HL-60/S4 treated with retinoic acid at 250 ng/mL for 4 days and 3 days (cell line): Measurements from ENCODE around the gene SLC30A9.

Source experiments
- in situ Hi-C: fragments of 300-500 bp; cut with MboI; formaldehyde crosslinking; loops from 2 replicates; pipeline ENCODE4 v1.7.0; 2022; ENCODE audit warnings: low sequenced_read_pairs

SLC30A9 gene

GRCh38 chr4:41998019-41998418 is 7.7 kb downstream of the SLC30A9 start:
- in situ Hi-C loops = no loop called here

DNA sequence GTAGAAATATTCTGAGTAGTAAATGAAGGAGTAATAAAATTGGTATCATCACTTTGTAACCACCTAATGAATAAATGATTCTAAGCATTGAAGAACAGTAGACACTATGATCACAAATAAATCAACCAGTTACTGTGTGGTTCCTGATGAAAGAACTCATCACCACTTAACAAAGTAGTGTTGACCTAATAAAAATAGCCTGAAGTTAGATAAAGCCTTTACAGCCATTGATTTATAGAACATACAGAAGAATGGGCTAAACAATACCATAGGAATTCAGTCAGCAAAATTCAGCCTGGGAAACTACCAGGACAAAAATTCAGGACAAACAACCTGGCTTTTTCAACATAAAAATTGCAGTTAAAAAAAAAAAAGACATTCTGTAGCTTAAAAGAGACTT is 9.0 kb downstream of the SLC30A9 start:
- in situ Hi-C loops = no loop called here

DNA sequence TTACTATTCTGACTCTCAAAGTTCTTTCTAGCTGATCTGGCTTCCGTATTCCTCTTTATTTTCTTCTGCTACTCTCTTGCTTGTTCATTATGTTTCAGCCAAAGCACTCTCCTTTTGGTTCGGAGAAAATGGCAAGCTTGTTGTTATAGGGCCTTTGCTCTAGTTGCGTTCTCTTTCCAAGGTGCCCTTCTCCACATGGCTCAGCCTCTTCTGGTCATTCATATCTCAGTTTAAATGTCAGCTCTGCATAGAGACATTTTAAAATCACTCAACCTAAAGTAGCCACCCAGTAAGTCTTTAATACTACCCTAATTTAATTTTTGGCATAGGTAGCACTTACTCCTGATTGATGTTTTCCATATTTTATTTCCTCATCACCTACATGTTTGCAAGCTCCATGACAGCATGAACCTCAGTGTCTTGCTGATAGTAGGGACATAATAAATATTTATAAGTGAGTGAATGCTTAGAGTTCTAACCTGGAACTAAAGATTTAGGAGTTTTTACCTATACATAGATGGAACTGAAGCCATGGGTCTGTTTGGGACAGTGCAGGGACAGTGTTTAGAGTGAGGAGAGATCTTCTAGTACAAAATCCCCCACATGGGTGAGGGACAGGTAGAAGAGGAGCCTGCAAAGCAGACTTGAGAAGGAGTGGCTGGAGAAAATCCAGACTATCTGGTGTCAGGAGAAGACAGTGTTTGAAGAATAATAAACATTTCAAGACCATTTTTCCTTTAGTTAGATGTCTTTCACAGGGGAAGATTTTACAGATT is 17.9 kb downstream of the SLC30A9 start:
- in situ Hi-C loops = no loop called here

GRCh38 chr4:42015438-42015837 is 25.1 kb downstream of the SLC30A9 start:
- in situ Hi-C loops = no loop called here

GRCh38 chr4:42018451-42018850 is 28.1 kb downstream of the SLC30A9 start:
- in situ Hi-C loops = no loop called here

GRCh38 chr4:42048394-42048793 is 58.1 kb downstream of the SLC30A9 start:
- in situ Hi-C loops = no loop called here

DNA sequence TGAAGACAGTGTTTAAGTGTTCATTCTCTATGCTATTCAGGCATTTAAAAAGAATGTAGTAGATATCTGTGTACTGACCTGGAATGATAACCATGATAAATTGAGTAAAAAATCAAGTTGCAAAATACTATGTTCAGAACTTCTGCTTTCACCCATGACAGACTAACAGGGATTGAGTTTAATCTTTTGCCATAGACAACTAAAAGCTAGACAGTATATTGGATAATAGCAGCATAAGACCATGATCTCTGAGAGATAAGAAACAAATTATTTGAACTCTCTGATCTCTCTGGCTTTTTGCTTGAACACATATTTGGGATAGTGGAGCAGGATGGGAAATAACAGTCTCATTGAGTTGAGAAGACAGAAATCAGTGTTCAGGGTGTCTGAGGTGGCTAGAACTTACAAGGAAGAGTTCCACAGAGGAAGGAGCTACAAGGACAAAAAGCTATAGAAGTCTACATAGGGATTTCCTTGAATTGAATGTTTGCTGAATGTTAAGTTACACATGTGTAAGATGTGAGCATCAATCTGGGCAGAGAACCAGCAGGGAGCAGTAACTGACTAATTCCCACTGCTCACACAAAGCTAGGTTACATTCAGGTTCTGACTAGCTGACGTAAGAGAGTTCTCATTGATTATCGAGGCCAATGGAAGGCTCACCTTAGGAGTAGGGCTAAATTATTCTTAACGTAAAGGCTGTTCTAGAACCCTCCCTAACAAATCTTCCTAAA is 60.4 kb downstream of the SLC30A9 start:
- in situ Hi-C loops = no loop called here

DNA sequence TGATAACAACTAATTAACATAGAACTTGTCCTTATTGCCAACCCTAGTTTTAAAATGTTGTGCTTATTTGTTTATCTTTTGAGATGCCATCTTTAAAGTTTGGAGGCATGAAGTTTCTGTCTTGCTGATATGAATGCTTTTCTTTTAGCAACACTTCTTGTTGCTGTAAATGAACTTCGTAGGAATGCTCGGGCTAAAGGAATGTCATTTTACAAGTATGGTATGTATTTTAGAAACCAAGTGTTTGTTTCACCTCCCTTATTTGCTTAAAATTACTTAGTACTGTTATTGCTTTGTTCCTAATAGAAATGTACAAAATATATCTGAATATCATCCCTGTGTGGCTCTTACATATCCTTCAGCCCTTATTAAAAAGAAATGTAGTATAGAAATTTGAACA is 76.1 kb downstream of the SLC30A9 start:
- in situ Hi-C loops = no loop called here

- in situ Hi-C loops = no loop called here
These were observed 76.9 kb downstream of the SLC30A9 start for GRCh38 chr4:42067264-42067663.

- in situ Hi-C loops = no loop called here
These were observed 80.1 kb downstream of the SLC30A9 start for GRCh38 chr4:42070463-42070862.

- in situ Hi-C loops = no loop called here
These were observed 84.0 kb downstream of the SLC30A9 start for GRCh38 chr4:42074294-42074693.

DNA sequence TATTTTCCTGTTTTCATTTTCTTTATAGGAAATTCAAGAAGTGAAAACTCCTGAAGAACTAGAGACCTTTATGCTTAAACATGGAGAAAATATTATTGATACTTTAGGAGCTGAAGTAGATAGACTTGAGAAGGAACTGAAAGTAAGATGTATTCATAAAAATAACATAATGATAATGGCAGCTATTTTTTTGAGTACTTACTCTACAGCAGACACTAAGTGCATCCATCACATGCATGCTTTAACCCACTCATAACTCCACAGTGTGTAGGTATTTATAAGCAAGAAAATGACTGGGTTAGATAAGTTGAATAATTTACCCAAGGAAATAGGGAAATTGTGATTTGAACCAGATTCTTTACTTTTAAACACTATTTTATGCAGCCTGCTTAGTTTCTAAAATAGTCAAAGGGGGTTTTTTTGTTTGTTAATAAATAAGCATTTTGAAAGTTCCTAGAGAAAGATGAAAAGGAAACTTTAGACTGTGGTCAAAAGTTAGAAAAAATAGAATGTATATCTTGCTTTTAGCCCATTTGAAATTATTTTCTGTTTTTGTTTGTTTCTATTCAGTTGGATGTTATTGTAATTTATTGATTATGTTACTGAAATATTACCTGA is 88.0 kb downstream of the SLC30A9 start:
- in situ Hi-C loops = no loop called here

DNA sequence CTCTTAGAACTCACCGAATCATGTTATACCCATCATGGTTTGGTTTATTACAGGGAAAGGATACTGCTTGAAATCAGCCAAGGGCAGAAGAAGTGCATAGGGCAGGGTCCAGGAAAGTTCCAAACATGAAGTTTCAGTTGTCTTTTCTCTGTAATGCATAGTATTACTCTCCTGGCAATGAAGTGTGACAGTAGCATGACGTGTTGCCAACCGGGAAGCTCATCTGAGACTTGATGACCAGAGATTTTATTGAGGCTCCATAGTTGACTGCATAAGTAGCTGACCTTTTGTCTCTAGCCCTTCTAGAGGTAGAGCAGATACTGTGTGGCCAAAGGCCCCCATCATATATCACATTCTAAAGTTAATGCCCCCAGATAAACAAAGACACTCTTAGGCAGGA is 90.0 kb downstream of the SLC30A9 start:
- in situ Hi-C loops = no loop called here

GRCh38 chr4:42083816-42084215 is 93.5 kb downstream of the SLC30A9 start:
- in situ Hi-C loops = no loop called here

DNA sequence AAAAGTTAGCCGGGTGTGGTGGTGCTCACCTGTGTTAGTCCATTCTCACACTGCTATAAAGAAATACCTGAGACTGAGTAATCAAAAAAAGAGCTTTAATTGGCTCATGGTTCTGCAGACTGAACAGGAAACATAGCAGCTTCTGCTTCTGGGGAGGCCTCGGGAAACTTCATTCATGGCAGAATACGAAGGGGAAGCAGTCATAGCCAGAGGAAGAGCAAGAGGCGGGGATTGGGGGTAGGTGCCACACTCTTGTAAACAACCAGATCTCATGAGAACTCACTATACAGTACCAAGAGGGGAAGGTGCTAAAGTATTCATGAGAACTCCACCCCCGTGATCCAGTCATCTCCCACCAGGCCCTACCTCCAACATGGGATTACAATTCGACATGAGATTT is 98.1 kb downstream of the SLC30A9 start:
- in situ Hi-C loops = no loop called here

GRCh38 chr4:42101446-42101975 is 111.2 kb downstream of the SLC30A9 start:
- in situ Hi-C loops = no loop called here

GRCh38 chr4:42104521-42104920 is 114.2 kb downstream of the SLC30A9 start:
- in situ Hi-C loops = no loop called here

GRCh38 chr4:42112846-42113245 is 122.5 kb downstream of the SLC30A9 start:
- in situ Hi-C loops = no loop called here

- in situ Hi-C loops = no loop called here
These were observed 129.6 kb downstream of the SLC30A9 start for GRCh38 chr4:42119886-42120285.

- in situ Hi-C loops = no loop called here
These were observed 131.9 kb downstream of the SLC30A9 start for GRCh38 chr4:42122237-42122636.

GRCh38 chr4:42123071-42123644 is 132.8 kb downstream of the SLC30A9 start:
- in situ Hi-C loops = no loop called here
